H1 (cell line): ENCODE results near the gene EPB42. TPM values are rescaled to one million over a fixed set of nuclear protein-coding genes. Genes with fewer than 3 reads are reported as not detected.

Source experiments
- CTCF ChIA-PET: fragments of 300-600 bp; sonication (Branson Sonifier 250); formaldehyde crosslinking; loops from one replicate; lab custom pipeline; 2021; ENCODE audit not compliant: partially characterized antibody; lab: Charles Lee
- POLR2A ChIA-PET: fragments of 300-600 bp; sonication (Branson Sonifier 250); formaldehyde crosslinking; loops from one replicate; lab custom pipeline; 2021; ENCODE audit warnings: inconsistent platforms; ENCODE audit not compliant: partially characterized antibody; lab: Charles Lee
- DNase-seq, 2 experiments: peaks; one replicate each; pipeline versions ENCODE4 v3.0.0 to v3.0.0-alpha.2; 2010 to 2022; ENCODE audit warnings: low spot score in 2 of 2, low read depth in 1 of 2, mixed read lengths in 1 of 2
- FAIRE-seq: peaks from 2 replicates; lab custom pipeline; 2011; peaks lifted over from hg19 to GRCh38; lab: Jason Lieb, UNC
- H2AFZ ChIP-seq: 2 replicates; pipeline ENCODE4 v1.8.1; 2012; ENCODE audit warnings: low read length, inconsistent platforms
- H2AK5ac ChIP-seq: 2 replicates; pipeline ENCODE4 v1.6.1; 2013; ENCODE audit warnings: low read depth, low read length
- H2BK120ac ChIP-seq: replicated peaks from 2 replicates; pipeline ENCODE3; 2013; ENCODE audit warnings: low read depth, low read length, inconsistent platforms
- H2BK12ac ChIP-seq: 2 replicates; pipeline ENCODE4 v1.6.1; 2013; ENCODE audit warnings: low read depth, low read length
- H2BK15ac ChIP-seq: 2 replicates; pipeline ENCODE4 v1.6.1; 2013; ENCODE audit warnings: low read length
- H2BK20ac ChIP-seq: 2 replicates; pipeline ENCODE4 v1.6.1; 2013; ENCODE audit warnings: low read length
- H2BK5ac ChIP-seq: 2 replicates; pipeline ENCODE4 v1.6.1; 2013; ENCODE audit warnings: low read depth, low read length
- H3K14ac ChIP-seq: 2 replicates; pipeline ENCODE4 v1.6.1; 2013; ENCODE audit warnings: inconsistent platforms; ENCODE audit not compliant: insufficient read length
- H3K18ac ChIP-seq: 2 replicates; pipeline ENCODE4 v1.6.1; 2013; ENCODE audit warnings: low read length; ENCODE audit errors: extremely low read depth
- H3K23ac ChIP-seq: 2 replicates; pipeline ENCODE4 v1.6.1; 2013; ENCODE audit warnings: inconsistent platforms; ENCODE audit not compliant: insufficient read length
- H3K23me2 ChIP-seq: 2 replicates; pipeline ENCODE4 v1.6.1; 2013; ENCODE audit warnings: low read depth, low read length
- H3K27ac ChIP-seq: 2 replicates; pipeline ENCODE4 v1.6.1; 2011; ENCODE audit warnings: low read depth, low read length, inconsistent platforms
- H3K27me3 ChIP-seq, 4 experiments: replicated peaks in 1 of 4; 1 replicate in 1 of 4; 2 replicates in 3 of 4; pipeline versions ENCODE4 v1.6.1 to v1.8.1; 2011 to 2013; ENCODE audit warnings: low read length in 3 of 4, mild to moderate bottlenecking in 3 of 4, inconsistent platforms in 2 of 4, mixed read lengths in 2 of 4, moderate library complexity in 1 of 4; ENCODE audit not compliant: control insufficient read depth in 3 of 4, insufficient read depth in 3 of 4; ENCODE audit errors: extremely low read depth in 1 of 4
- H3K36me3 ChIP-seq, 4 experiments: 2 replicates each; pipeline versions ENCODE4 v1.6.1 to v1.8.1; 2011 to 2013; ENCODE audit warnings: mild to moderate bottlenecking in 4 of 4, low read length in 3 of 4, moderate library complexity in 2 of 4, control low read depth in 1 of 4, inconsistent platforms in 1 of 4; ENCODE audit not compliant: insufficient read depth in 4 of 4, control insufficient read depth in 2 of 4
- H3K4ac ChIP-seq: replicated peaks from 2 replicates; pipeline ENCODE3; 2013; ENCODE audit warnings: low read length, low read depth, mixed read lengths, inconsistent platforms; ENCODE audit not compliant: insufficient read length
- H3K4me1 ChIP-seq, 4 experiments: replicated peaks in 1 of 4; 1 replicate in 1 of 4; 2 replicates in 3 of 4; pipeline versions ENCODE4 v1.6.1 to v1.8.1; 2011 to 2013; ENCODE audit warnings: low read length in 3 of 4, inconsistent platforms in 2 of 4, mixed read lengths in 1 of 4; ENCODE audit not compliant: insufficient read depth in 4 of 4, control insufficient read depth in 3 of 4
- H3K4me2 ChIP-seq, 2 experiments: 2 replicates each; pipeline versions ENCODE4 v1.6.1 to v1.8.1; 2011 to 2013; ENCODE audit warnings: low read depth in 2 of 2, low read length in 2 of 2, control low read depth in 1 of 2, inconsistent platforms in 1 of 2, mild to moderate bottlenecking in 1 of 2; ENCODE audit not compliant: insufficient read depth in 1 of 2
- H3K4me3 ChIP-seq, 4 experiments: fragments of 200-600, 300-600 bp in 1 of 4; sonication (generic), shearing (Covaris generic), sonication (Bioruptor Twin) in 1 of 4; 2 replicates each; pipeline versions ENCODE4 v1.5.1 to v1.8.1; 2011 to 2016; ENCODE audit warnings: low read length in 4 of 4, low read depth in 3 of 4, control low read depth in 2 of 4, inconsistent platforms in 2 of 4, mild to moderate bottlenecking in 2 of 4, mixed read lengths in 1 of 4, moderate library complexity in 1 of 4; ENCODE audit not compliant: insufficient read depth in 2 of 4; ENCODE audit errors: extremely low read depth in 1 of 4
- H3K56ac ChIP-seq: replicated peaks from 2 replicates; pipeline ENCODE3; 2013; ENCODE audit warnings: low read depth, mild to moderate bottlenecking, mixed read lengths, low read length, inconsistent platforms; ENCODE audit not compliant: insufficient read length
- H3K79me1 ChIP-seq: 2 replicates; pipeline ENCODE4 v1.6.1; 2013; ENCODE audit warnings: low read depth, low read length, control low read depth
- H3K79me2 ChIP-seq, 2 experiments: 2 replicates each; pipeline versions ENCODE4 v1.6.1 to v1.8.1; 2012 to 2013; ENCODE audit warnings: low read length in 2 of 2, mild to moderate bottlenecking in 2 of 2, inconsistent platforms in 1 of 2; ENCODE audit not compliant: insufficient read depth in 2 of 2, control insufficient read depth in 1 of 2
- H3K9ac ChIP-seq, 4 experiments: replicated peaks in 1 of 4; 1 replicate in 1 of 4; 2 replicates in 3 of 4; pipeline versions ENCODE4 v1.6.1 to v1.8.1; 2011 to 2013; ENCODE audit warnings: low read depth in 3 of 4, low read length in 3 of 4, control low read depth in 2 of 4, mild to moderate bottlenecking in 2 of 4, moderate library complexity in 2 of 4, inconsistent platforms in 1 of 4; ENCODE audit errors: extremely low read depth in 1 of 4
- H3K9me3 ChIP-seq, 2 experiments: 2 replicates each; pipeline versions ENCODE4 v1.6.1 to v1.8.1; 2012 to 2013; ENCODE audit warnings: mild to moderate bottlenecking in 2 of 2, moderate library complexity in 2 of 2, control low read depth in 1 of 2, inconsistent platforms in 1 of 2, low read depth in 1 of 2, low read length in 1 of 2, mixed read lengths in 1 of 2; ENCODE audit not compliant: insufficient read depth in 2 of 2
- H4K20me1 ChIP-seq, 2 experiments: replicated peaks in 1 of 2; 2 replicates each; pipeline versions ENCODE3 to v1.8.1; 2011 to 2013; ENCODE audit warnings: inconsistent platforms in 2 of 2, low read length in 2 of 2, mild to moderate bottlenecking in 1 of 2; ENCODE audit not compliant: insufficient read depth in 2 of 2, control insufficient read depth in 1 of 2
- H4K5ac ChIP-seq: 2 replicates; pipeline ENCODE4 v1.6.1; 2013; ENCODE audit warnings: low read length, low read depth, mixed read lengths, inconsistent platforms; ENCODE audit not compliant: insufficient read length
- H4K8ac ChIP-seq: 2 replicates; pipeline ENCODE4 v1.8.0; 2013; ENCODE audit warnings: mild to moderate bottlenecking, moderate library complexity, low read length, inconsistent platforms; ENCODE audit not compliant: insufficient read depth; ENCODE audit errors: extremely low read depth
- H4K91ac ChIP-seq: replicated peaks from 2 replicates; pipeline ENCODE3; 2013; ENCODE audit warnings: low read length, mixed read lengths, inconsistent platforms; ENCODE audit not compliant: insufficient read length
- HDAC6 ChIP-seq: IDR thresholded peaks from one replicate; pipeline ENCODE4 v1.7.1; 2012; ENCODE audit warnings: low read depth, mild to moderate bottlenecking, inconsistent platforms, low read length, moderate library complexity
- KDM4A ChIP-seq: IDR thresholded peaks from one replicate; pipeline ENCODE4 v1.7.1; 2012; ENCODE audit warnings: low read depth, mild to moderate bottlenecking, moderate library complexity, low read length, inconsistent platforms; ENCODE audit not compliant: severe bottlenecking
- RBBP5 ChIP-seq: IDR thresholded peaks from 2 replicates; pipeline ENCODE4 v1.7.1; 2012; ENCODE audit warnings: low read depth, mild to moderate bottlenecking, inconsistent platforms, low read length, moderate library complexity, borderline replicate concordance
- TEAD4 ChIP-seq: IDR thresholded peaks from 2 replicates; pipeline ENCODE4 v1.6.1; 2012; ENCODE audit warnings: low read depth, low read length, inconsistent platforms, mixed read lengths
- WGBS, 2 experiments: shearing (Covaris generic) in 1 of 2; methylation state at CpG; one replicate each; pipeline versions ENCODE4 v1.1.6 to v1.1.7; 2013 to 2015; ENCODE audit warnings: low lambda C conversion rate in 2 of 2, mixed read lengths in 2 of 2, inconsistent platforms in 1 of 2, low coverage in 1 of 2, missing lambda C conversion rate in 1 of 2; ENCODE audit not compliant: insufficient replicate concordance in 2 of 2, insufficient coverage in 1 of 2, insufficient read length in 1 of 2; ENCODE audit errors: extremely low coverage in 1 of 2, missing lambda C conversion rate in 1 of 2; 5-methylcytosine and 5-hydroxymethylcytosine counted together
- polyA plus RNA-seq, 7 experiments: library from polyadenylated mRNA; depleted of rRNA in 3 of 7; stranded (reverse) in 5 of 7; unstranded in 2 of 7; fragments of >200 nt in 5 of 7; fragments of 200-250 nt in 2 of 7; gene quantifications; 1 replicate in 5 of 7; 2 replicates in 1 of 7; 4 replicates in 1 of 7; pipeline versions ENCODE4 v1.2.1 to v1.2.3, GENCODE V29; 2011 to 2013; ENCODE audit warnings: missing spikeins in 2 of 7, mixed read lengths in 2 of 7
- total RNA-seq: library from RNA; stranded (reverse); fragmentation: NEBNext Ultra II Directional; extraction: Animal tissue kit (Norgen Biotek cat#: 25700); gene quantifications from 2 replicates; pipeline ENCODE4 v1.2.1, GENCODE V29; 2021

EPB42 gene
- total and polyA plus RNA-seq, 2 of the 8 experiments (the other 6 are each of a cell fraction or from before 2014, with no cell fraction given): not detected

- 91% methylated on average over 14 of the region's 16 CpGs; no CpG with 5 or more reads in 1 of the 2 experiments for WGBS, 2 experiments
- H3K9me3 ChIP-seq: no peaks in the 10 kb centered on the region
- no peak overlapping the region for H3K4ac ChIP-seq
- H2AK5ac ChIP-seq: no peak overlapping the region
- no peak overlapping the region for H4K8ac ChIP-seq
- POLR2A ChIA-PET: no interaction called here
- no peak overlapping the region for H3K9ac ChIP-seq
- no peak overlapping the region for H3K4me3 ChIP-seq
- H3K18ac ChIP-seq: no peak overlapping the region
- no peak overlapping the region for H3K14ac ChIP-seq
- H3K4me1 ChIP-seq: peaks cover 0 to 3% (median 1%) of the 10 kb centered on the region in 4 experiments; a peak in 2 of 7 replicates
- H2BK15ac ChIP-seq: no peak overlapping the region
- H3K36me3 ChIP-seq: no peaks in the 10 kb centered on the region
- no peaks in the 10 kb centered on the region for H4K20me1 ChIP-seq
- H3K56ac ChIP-seq: no peak overlapping the region
- FAIRE-seq: no peak
- no peaks in the 10 kb centered on the region for H3K79me2 ChIP-seq
- no peak overlapping the region for H2BK5ac ChIP-seq
- H3K79me1 ChIP-seq: no peaks in the 10 kb centered on the region; the same call in 1 of the 2 replicates
- H2BK12ac ChIP-seq: no peak overlapping the region
- no peak for DNase-seq
- CTCF ChIA-PET: interaction anchor here (0.6 to 8.7 kb wide), 15 partner anchors 9 to 565 kb away, joined by 3 to 65 read pairs (median 5); partner anchors contain the start of gene TGM5
- no peak overlapping the region for H2BK120ac ChIP-seq
- no peak overlapping the region for H2AFZ ChIP-seq
- peaks cover 0 to 2% (median 0%) of the 10 kb centered on the region in 4 experiments; a peak in 2 of 7 replicates for H3K27me3 ChIP-seq
- no peak overlapping the region for H4K5ac ChIP-seq
- TF ChIP-seq TEAD4: no peak
- TF ChIP-seq RBBP5: no peak
- no peak for TF ChIP-seq HDAC6
- TF ChIP-seq KDM4A: no peak
- H3K23me2 ChIP-seq: peaks cover 1% of the 10 kb centered on the region; the same call in 1 of the 2 replicates
- H3K23ac ChIP-seq: no peak overlapping the region
- no peak overlapping the region for H4K91ac ChIP-seq
- no peak overlapping the region for H3K4me2 ChIP-seq
- H2BK20ac ChIP-seq: no peak overlapping the region
- no peak overlapping the region for H3K27ac ChIP-seq
Observed at GRCh38 chr15:43219929-43220928, 589 bp downstream of the EPB42 start.
